ENCODE measurements around the gene SLC5A6.
"Not testable (repeated sequence)": the region's sequence is repeated elsewhere in the genome, so short reads cannot be mapped to it uniquely, and the experiment has no call there.

SLC5A6 gene

GRCh38 chr2:27202854-27203253 lies 9.2 kb downstream of the SLC5A6 start:
- peak; percentile 50 for DNase-seq

DNA sequence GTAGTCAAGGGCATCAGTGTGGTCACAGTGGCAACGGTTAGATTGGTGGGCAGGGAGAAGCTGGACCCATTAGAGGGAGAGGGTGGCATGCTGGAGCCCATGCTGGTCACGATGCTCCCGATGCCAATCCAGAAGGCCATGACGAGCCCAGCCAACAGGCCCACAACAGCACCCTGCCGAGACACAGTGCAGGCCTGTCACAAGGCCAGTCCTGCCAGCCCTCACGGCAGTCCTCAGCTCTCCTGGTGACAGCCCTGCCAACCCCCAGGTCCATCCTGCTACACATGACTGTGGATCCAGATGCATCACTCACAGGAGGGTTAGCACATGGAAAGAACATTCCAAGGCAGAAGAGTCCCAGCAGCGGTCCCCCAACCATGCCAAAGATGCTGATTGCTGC lies 10.4 kb downstream of the SLC5A6 start:
- no peak for DNase-seq

GRCh38 chr2:27199241-27199640 lies 12.8 kb downstream of the SLC5A6 start:
- DNase-seq: no peak

GRCh38 chr2:27198627-27199026 lies 13.4 kb downstream of the SLC5A6 start:
- no peak for DNase-seq

DNA sequence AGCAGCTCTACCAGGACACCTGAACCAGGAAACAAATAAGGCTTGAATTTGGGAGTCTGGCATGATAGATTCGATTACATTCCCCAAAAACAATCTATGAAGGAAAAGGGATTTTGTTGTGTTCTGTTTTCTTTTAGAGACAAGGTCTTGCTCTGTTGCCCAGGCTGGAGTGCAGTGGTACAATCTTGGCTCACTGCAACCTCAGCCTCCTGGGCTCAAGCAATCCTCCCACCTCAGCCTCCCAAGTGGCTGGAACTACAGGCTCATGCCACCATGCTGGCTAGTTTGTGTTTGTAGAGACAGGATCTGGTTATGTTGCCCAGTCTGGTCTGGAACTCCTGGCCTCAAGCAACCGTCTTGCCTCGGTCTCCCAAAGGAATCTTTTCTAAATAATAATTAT lies 14.0 kb downstream of the SLC5A6 start:
- not testable (repeated sequence) for DNase-seq

- not testable (repeated sequence) for DNase-seq
These were observed 16.3 kb downstream of the SLC5A6 start for GRCh38 chr2:27195799-27196198.

DNA sequence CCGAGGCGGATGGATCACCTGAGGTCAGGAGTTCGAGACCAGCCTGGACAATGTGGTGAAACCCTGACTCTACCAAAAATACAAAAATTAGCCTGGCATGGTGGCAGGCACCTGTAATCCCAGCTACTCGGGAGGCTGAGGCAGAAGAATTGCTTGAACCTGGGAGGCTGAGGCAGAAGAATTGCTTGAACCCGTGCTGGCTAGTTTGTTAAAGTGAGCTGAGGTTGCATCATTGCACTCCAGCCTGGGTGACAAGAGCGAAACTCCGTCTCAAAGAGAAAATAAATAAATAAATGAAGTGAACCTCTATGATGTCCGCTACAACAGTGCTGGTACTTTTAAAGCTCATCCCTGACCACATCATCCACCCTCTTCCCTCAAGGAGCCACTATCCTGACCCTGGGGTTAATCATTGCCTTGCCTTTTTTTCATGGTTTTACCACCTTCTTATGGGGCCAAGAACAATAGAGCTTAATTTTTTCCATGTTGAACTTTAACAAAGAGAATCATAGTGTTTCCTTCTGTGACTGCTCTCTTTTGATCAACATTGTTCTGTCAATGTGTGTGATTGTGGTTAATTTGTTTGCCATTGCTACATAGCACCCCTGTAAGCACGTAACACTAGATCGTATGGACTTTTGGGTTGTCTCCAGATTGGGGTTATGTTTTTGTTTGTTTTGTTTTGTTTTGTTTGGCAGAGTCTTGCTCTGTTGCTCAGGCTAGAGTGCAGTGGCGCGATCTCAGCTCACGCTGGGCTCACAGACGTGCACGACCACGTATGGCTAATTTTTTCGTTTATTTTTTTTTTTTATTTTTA lies 17.3 kb downstream of the SLC5A6 start:
- peak; percentile 72 for DNase-seq

DNA sequence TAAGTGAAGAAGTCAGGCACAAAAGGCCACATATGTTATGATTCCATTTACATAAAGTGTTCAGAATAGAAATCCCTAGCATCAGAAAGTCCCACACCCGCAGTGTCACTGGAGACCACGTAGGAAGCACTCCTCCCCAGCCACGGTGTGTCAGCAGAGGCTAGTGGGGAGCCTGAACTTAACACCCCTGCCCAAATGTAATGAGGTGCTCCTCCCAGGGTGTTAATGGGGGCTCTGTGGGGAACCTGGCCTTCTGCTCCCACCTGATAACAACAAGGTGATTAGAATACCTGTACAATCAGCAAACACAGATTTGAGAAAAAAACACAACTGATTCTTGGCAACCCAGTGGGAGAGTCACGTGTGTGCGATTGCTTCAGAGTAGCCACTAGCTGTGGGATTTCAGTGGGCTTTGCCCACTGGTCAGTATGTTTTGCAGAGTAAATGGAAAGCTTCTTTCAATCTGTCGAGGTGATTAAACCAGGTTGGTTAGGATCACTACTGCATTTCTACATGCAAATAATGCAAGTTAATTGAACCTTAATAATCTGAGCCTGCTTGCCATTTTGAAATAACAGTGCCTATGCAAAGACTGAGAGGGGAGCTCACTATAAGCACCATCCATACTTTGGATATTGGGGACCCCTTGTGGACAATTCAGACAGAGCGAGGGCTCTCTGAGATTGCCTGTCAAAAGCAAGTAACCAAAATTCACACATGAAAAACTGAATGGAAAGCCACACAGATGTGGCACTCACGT lies 20.8 kb downstream of the SLC5A6 start:
- peak; percentile 47 for DNase-seq

GRCh38 chr2:27189989-27190388 lies 22.1 kb downstream of the SLC5A6 start:
- no peak for DNase-seq

- no peak for DNase-seq
These were observed 25.3 kb downstream of the SLC5A6 start for GRCh38 chr2:27186613-27187345.

- no peak for DNase-seq
These were observed 26.6 kb downstream of the SLC5A6 start for GRCh38 chr2:27185331-27186026.

- DNase-seq: no peak
These were observed 28.0 kb downstream of the SLC5A6 start for GRCh38 chr2:27184115-27184514.

DNA sequence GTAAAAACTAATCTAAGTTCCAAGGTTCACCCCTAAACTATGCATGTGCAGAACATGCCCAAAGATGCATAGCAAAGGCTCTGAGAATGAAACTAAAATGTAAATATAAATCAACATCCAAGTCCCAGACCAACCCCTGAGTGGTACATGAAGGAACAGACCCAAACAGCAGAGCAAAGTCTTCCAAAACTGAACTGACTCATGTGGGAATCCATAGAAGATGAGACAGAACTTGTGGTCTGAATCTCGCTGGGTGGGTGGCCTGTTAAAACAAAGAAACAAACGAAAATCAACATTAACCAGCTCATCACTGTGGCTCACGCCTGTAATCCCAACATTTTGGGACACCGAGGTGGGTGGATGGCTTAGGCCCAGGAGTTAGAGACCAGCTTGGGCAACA lies 29.7 kb downstream of the SLC5A6 start:
- DNase-seq: no peak

GRCh38 chr2:27179344-27180000 lies 32.6 kb downstream of the SLC5A6 start:
- DNase-seq: no peak

DNA sequence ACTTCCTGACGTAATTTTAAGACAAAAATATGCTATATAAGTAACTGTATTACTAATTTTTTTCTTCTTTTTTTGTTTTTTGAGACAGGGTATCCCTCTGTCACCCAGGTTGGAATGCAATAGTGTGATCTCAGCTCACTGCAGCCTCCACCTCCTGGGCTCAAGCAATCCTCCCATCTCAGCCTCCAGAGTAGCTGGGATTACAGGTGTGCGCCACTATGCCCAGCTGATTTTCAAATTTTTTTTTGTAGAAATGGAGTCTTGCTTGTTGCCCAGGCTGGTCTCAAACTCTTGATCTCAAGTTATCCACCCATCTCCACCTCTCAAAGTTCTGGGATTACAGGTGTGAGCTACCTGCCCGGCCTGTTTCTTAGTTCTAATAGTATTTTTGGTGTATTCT lies 33.6 kb downstream of the SLC5A6 start:
- no peak for DNase-seq

DNA sequence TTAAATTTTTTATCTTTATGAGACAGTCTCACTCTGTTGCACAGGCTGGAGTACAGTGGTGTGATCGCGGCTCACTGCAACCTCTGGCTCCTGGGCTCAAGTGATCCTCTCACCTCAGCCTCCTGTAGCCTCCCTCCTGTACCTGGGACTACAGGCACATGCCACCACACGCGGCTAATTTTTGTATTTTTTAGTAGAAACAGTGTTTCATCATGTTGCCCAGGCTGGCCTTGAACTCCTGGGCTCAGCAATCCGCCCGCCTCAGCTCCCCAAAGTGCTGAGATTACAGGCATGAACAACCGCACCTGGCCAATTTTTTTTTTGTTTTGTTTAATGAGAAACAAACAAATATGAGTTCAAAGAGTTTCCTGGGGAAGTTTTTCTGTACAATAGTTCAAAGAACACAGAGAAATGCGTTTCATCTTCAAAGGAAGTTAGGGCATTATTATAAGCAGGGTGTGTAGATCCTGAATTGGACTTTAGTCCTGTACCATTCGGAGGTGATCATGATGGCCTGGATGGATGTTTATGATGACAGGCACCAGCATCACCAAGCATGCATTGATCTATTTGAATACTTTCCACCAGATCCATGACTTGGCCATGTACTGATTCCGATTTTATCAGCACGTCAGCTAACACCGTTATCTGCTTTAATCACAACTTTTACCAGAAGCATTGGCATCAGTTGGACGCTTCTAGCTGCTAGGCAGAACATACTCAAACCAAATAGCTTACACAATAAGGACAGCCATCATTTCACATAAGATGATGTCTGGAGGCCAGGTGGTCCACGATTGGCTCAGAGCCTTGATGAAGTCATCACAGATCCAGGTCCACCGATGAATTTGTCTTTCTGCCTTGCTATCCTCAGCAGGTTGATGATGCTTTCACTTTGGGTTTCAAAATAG lies 34.4 kb downstream of the SLC5A6 start:
- DNase-seq: no peak

DNA sequence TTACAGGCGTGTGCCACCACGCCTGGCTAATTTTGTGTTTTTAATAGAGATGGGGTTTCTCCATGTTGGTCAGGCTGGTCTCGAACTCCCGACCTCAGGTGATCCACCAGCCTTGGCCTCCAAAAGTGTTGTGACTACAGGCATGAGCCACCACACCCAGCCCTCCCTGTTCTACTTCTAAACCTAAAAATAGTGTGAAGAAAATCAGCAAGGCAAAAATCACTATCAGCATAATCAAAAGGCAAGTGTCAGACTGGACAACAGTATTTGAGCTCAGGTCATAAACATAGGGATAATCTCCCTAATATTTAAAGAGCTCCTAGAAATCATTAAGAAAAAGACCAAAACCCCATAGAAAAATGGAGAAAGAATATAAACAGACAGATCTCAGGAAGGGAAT lies 36.3 kb downstream of the SLC5A6 start:
- DNase-seq: not testable (repeated sequence)

DNA sequence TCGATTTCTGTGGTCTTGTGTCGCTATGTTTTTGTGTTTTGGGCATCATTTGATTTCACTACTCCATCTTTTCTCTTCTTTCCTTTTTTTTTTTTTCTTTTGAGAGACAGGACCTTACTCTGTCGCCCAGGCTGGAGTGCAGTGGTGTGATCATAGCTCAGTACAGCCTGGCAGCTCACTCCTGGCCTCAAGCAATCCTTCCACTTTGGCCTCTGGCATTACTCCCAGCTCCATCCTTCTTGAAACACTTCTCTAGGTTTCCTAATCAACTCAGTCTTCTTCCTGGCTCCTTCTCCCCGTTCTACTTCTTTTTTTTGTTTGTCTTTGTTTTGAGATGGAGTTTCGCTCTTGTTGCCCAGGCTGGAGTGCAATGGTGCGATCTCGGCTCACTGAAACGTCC lies 36.7 kb downstream of the SLC5A6 start:
- no peak for DNase-seq

DNA sequence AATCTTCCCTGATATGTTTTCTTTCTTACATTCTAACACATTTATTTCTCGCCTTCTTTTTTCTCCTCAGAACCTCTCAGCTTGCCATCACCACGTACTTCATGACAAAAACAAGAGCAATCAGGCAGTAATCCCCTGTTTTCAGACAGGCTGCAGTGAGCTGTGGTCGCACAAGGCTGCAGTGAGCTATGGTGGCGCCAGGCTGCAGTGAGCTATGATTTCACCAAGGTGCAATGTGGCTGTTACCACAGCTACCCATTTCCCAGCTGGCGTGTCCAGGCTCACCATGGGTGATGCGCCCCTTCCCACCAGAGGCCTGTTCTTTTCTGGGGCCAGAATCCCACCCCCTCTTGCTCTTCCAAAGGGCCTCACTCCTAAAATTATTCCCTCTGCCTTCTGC lies 37.4 kb downstream of the SLC5A6 start:
- no peak for DNase-seq

GRCh38 chr2:27171351-27171848 lies 40.7 kb downstream of the SLC5A6 start:
- DNase-seq: no peak
